K562 (cell line): Measurements from ENCODE around the gene COL26A1. TPM values are rescaled to one million over a fixed set of nuclear protein-coding genes. Genes with fewer than 3 reads are reported as not detected.

Source experiments
- ATAC-seq: fragments of 200-7000 bp; cut with Tn5 transposase; 3 replicates; pipeline ENCODE4 v1.9.1; 2020; ENCODE audit warnings: moderate library complexity
- BruUV-seq: library from RNA; stranded (reverse); fragments of 400-500 nt; replicated peaks from 2 replicates; lab custom pipeline; 2021; lab: Mats Ljungman, UMichigan
- CTCF ChIA-PET: fragments of 300-600 bp; formaldehyde crosslinking; extraction: SDS; loops from one replicate; lab custom pipeline; 2021; ENCODE audit warnings: low intra/inter-chr PET ratio; lab: Yijun Ruan, JAX
- POLR2A ChIA-PET: fragments of 300-600, 350-650 bp; sonication (Branson Sonifier 250); formaldehyde crosslinking; extraction: SDS; loops from one replicate; lab custom pipeline; 2021; ENCODE audit warnings: antibody characterized with exemption, inconsistent platforms; lab: Yijun Ruan, JAX
- DNase-seq, 4 experiments: peaks; one replicate each; pipeline versions ENCODE4 v3.0.0 to v3.0.0-alpha.2; 2011 to 2018; ENCODE audit warnings: low spot score in 3 of 4, mixed read lengths in 3 of 4; ENCODE audit errors: extremely low read depth in 1 of 4
- FAIRE-seq: peaks from 2 replicates; lab custom pipeline; 2011; peaks lifted over from hg19 to GRCh38; lab: Jason Lieb, UNC
- H2AFZ ChIP-seq: 2 replicates; pipeline ENCODE4 v1.6.0; 2011; ENCODE audit warnings: low read depth, low read length, control low read depth, inconsistent platforms
- H3K27ac ChIP-seq: fragments of 200-600 bp; 3 replicates; pipeline ENCODE4 v1.8.0; 2011; ENCODE audit warnings: low read depth, mild to moderate bottlenecking, control low read depth, inconsistent platforms, low read length, moderate library complexity, mixed read lengths; ENCODE audit errors: extremely low read depth
- H3K27me3 ChIP-seq, 2 experiments: fragments of 300-600 bp in 1 of 2; 2 replicates in 1 of 2; 3 replicates in 1 of 2; pipeline versions ENCODE4 v1.6.0 to v1.8.0; 2011; ENCODE audit warnings: inconsistent platforms in 2 of 2, low read length in 2 of 2, mild to moderate bottlenecking in 1 of 2, mixed read lengths in 1 of 2, moderate library complexity in 1 of 2; ENCODE audit not compliant: control insufficient read depth in 2 of 2, insufficient read depth in 2 of 2
- H3K36me3 ChIP-seq: fragments of 300-600 bp; 3 replicates; pipeline ENCODE4 v1.8.0; 2011; ENCODE audit warnings: mild to moderate bottlenecking, low read length, inconsistent platforms; ENCODE audit not compliant: control insufficient read depth, insufficient read depth
- H3K4me1 ChIP-seq, 2 experiments: fragments of 200-600 bp in 1 of 2; replicated peaks in 1 of 2; 2 replicates in 1 of 2; 3 replicates in 1 of 2; pipeline versions ENCODE4 v1.5.1 to v1.8.0; 2011; ENCODE audit warnings: inconsistent platforms in 2 of 2, low read length in 2 of 2, mild to moderate bottlenecking in 1 of 2, mixed read lengths in 1 of 2, moderate library complexity in 1 of 2; ENCODE audit not compliant: control insufficient read depth in 2 of 2, insufficient read depth in 2 of 2
- H3K4me2 ChIP-seq: 2 replicates; pipeline ENCODE4 v1.6.1; 2011; ENCODE audit warnings: low read length, control low read depth, inconsistent platforms, mixed read lengths; ENCODE audit not compliant: insufficient read depth
- H3K4me3 ChIP-seq: fragments of 200-600 bp; sonication (generic), shearing (Covaris generic); 2 replicates; pipeline ENCODE4 v1.5.1; 2016; ENCODE audit warnings: control low read depth, inconsistent platforms
- H3K79me2 ChIP-seq: fragments of 200-600 bp; 3 replicates; pipeline ENCODE4 v1.8.0; 2011; ENCODE audit warnings: low read length, inconsistent platforms; ENCODE audit not compliant: control insufficient read depth, insufficient read depth
- H3K9ac ChIP-seq, 2 experiments: 2 replicates each; pipeline versions ENCODE4 v1.6.0 to v1.6.1; 2011; ENCODE audit warnings: low read depth in 2 of 2, low read length in 2 of 2, control low read depth in 1 of 2, inconsistent platforms in 1 of 2, mild to moderate bottlenecking in 1 of 2, mixed read lengths in 1 of 2; ENCODE audit not compliant: insufficient read depth in 1 of 2
- H3K9me1 ChIP-seq: one replicate; pipeline ENCODE4 v1.6.0; 2011; ENCODE audit warnings: inconsistent platforms, mild to moderate bottlenecking, low read length, moderate library complexity; ENCODE audit not compliant: control insufficient read depth, insufficient read depth
- H3K9me3 ChIP-seq: replicated peaks from 2 replicates; pipeline ENCODE4 v1.5.1; 2011; ENCODE audit warnings: low read depth, low read length, inconsistent platforms; ENCODE audit not compliant: control insufficient read depth, insufficient read depth
- H4K20me1 ChIP-seq: replicated peaks from 2 replicates; pipeline ENCODE4 v1.6.1; 2011; ENCODE audit warnings: low read length, inconsistent platforms, mixed read lengths; ENCODE audit not compliant: control insufficient read depth, insufficient read depth
- ASH1L ChIP-seq: fragments of 450-650 bp; IDR thresholded peaks from 2 replicates; pipeline ENCODE4 v1.6.1; 2018; ENCODE audit warnings: borderline replicate concordance, mild to moderate bottlenecking, low read depth; ENCODE audit not compliant: partially characterized antibody
- E2F3 ChIP-seq: fragments of 250-450 bp; sonication (Bioruptor Pico); IDR thresholded peaks from 2 replicates; pipeline ENCODE4 v1.4.0; 2020; ENCODE audit warnings: mild to moderate bottlenecking
- ETS2 ChIP-seq: IDR thresholded peaks from 2 replicates; pipeline ENCODE4 v1.6.1; 2016; ENCODE audit warnings: borderline replicate concordance, missing genetic modification characterization, mild to moderate bottlenecking, moderate library complexity, missing compliant biosample characterization; ENCODE audit not compliant: poor library complexity, severe bottlenecking
- GABPB1 ChIP-seq: sonication (generic); formaldehyde crosslinking; IDR thresholded peaks from 2 replicates; pipeline ENCODE4 v1.8.0; 2022; ENCODE audit warnings: mild to moderate bottlenecking, missing genetic modification reagents
- MAFF ChIP-seq: IDR thresholded peaks from 2 replicates; pipeline ENCODE4 v1.6.1; 2012; ENCODE audit warnings: low read length, improper control_type of control experiment
- NCOR1 ChIP-seq: fragments of 450-650 bp; IDR thresholded peaks from 2 replicates; pipeline ENCODE4 v1.6.1; 2016; ENCODE audit warnings: mild to moderate bottlenecking, moderate library complexity
- POLR3A ChIP-seq: IDR thresholded peaks from 2 replicates; pipeline ENCODE4 v1.6.1; 2011; ENCODE audit warnings: borderline replicate concordance, mild to moderate bottlenecking, moderate library complexity; ENCODE audit not compliant: insufficient read length, insufficient read depth; ENCODE audit errors: extremely low read depth
- SLC30A9 ChIP-seq: fragments of 250-450 bp; sonication (Bioruptor Pico); IDR thresholded peaks from 2 replicates; pipeline ENCODE4 v1.8.0; 2022; ENCODE audit warnings: mild to moderate bottlenecking, moderate library complexity
- SMARCB1 ChIP-seq: IDR thresholded peaks from 2 replicates; pipeline ENCODE4 v1.6.1; 2011; ENCODE audit warnings: improper control_type of control experiment, low read depth; ENCODE audit not compliant: insufficient read length
- SNIP1 ChIP-seq: fragments of 450-650 bp; IDR thresholded peaks from 2 replicates; pipeline ENCODE4 v1.7.1; 2017; ENCODE audit warnings: low read depth, mild to moderate bottlenecking
- THRAP3 ChIP-seq: fragments of 450-650 bp; IDR thresholded peaks from 2 replicates; pipeline ENCODE4 v1.6.1; 2016; ENCODE audit warnings: mild to moderate bottlenecking, inconsistent platforms, borderline replicate concordance
- U2AF2 ChIP-seq: fragments of 200-400 bp; formaldehyde crosslinking; optimal IDR thresholded peaks from 2 replicates; pipeline ENCODE3; 2017; ENCODE audit warnings: low read depth, mild to moderate bottlenecking, low read length
- ZNF140 ChIP-seq: fragments of 250-450 bp; sonication (Bioruptor Pico); IDR thresholded peaks from 2 replicates; pipeline ENCODE4 v1.8.0; 2021; ENCODE audit warnings: moderate library complexity, mild to moderate bottlenecking, inconsistent platforms
- ZNF316 ChIP-seq: fragments of 450-650 bp; IDR thresholded peaks from 2 replicates; pipeline ENCODE4 v1.6.1; 2016
- ZNF740 ChIP-seq, 3 experiments: fragments of 200-800 bp in 1 of 3; sonication (Bioruptor generic) in 1 of 3; sonication (generic) in 1 of 3; formaldehyde crosslinking in 1 of 3; IDR thresholded peaks; 2 replicates each; pipeline versions ENCODE4 v1.6.1 to v1.8.0; 2016 to 2022; ENCODE audit warnings: mild to moderate bottlenecking in 2 of 3, missing compliant biosample characterization in 2 of 3, missing genetic modification characterization in 2 of 3, missing genetic modification reagents in 1 of 3
- whole genome bisulfite sequencing: fragments of 100-300 bp; shearing (Covaris generic); methylation state at CpG from one replicate; pipeline ENCODE4 v1.1.6; 2016; ENCODE audit warnings: low coverage, mixed read lengths; ENCODE audit not compliant: insufficient coverage; ENCODE audit errors: missing lambda C conversion rate; 5-methylcytosine and 5-hydroxymethylcytosine counted together
- in situ Hi-C: fragments of 300-500 bp; cut with MboI; formaldehyde crosslinking; loops from 4 replicates; pipeline ENCODE4 v1.15.0; 2018; ENCODE audit warnings: inconsistent platforms, mixed read lengths
- intact Hi-C: fragments of 100-400 bp; cut with micrococcal nuclease; formaldehyde crosslinking; loops from 2 replicates; pipeline ENCODE4 v1.14.2; 2022
- polyA plus RNA-seq, 8 experiments: library from polyadenylated mRNA; depleted of rRNA in 4 of 8; stranded (reverse) in 5 of 8; unstranded in 3 of 8; fragments of >200 nt; fragmentation: Nextera tagmentation in 2 of 8; fragmentation: Illumina TruSeq in 1 of 8; extraction: Ambion mirVana in 2 of 8; extraction: Trizol in 1 of 8; gene quantifications; 2 replicates each; pipeline versions ENCODE4 v1.2.1 to v1.2.3, GENCODE V29; 2011 to 2014; ENCODE audit warnings: inconsistent platforms in 1 of 8, missing spikeins in 1 of 8
- total RNA-seq, 7 experiments: library from RNA; depleted of rRNA in 6 of 7; stranded (reverse); fragments of >200 nt in 6 of 7; fragmentation: Illumina TruSeq in 2 of 7; extraction: Trizol in 2 of 7; gene quantifications; 2 replicates each; pipeline versions ENCODE4 v1.2.1 to v1.2.3, GENCODE V29; 2011 to 2021; ENCODE audit warnings: low replicate concordance in 1 of 7

COL26A1 gene
- total and polyA plus RNA-seq, 9 of the 15 experiments (the other 6 are each of a cell fraction or from before 2014, with no cell fraction given): 0.04 to 0.39 (median 0.07) TPM; not detected in 5

- intact Hi-C loops (loop anchor here (1.0 to 10.0 kb wide), 4 partner anchors 133 to 851 kb away; partner anchors contain the start of genes CUX1 and PRKRIP1), in situ Hi-C loops (loop anchor here (5.0 kb wide), 1 partner anchor 728 kb away; no protein-coding TSS in a partner anchor)
- Histone ChIP-seq H3K4me2 (no peak overlapping the region), H3K4me1 (peaks cover 0 to 19% of the 10 kb centered on the region in 2 experiments; a peak in 1 of 5 replicates), H3K27me3 (peaks cover 4 to 14% of the 10 kb centered on the region in 2 experiments; a peak in 2 of 5 replicates), H3K9me1 (no peaks in the 10 kb centered on the region), H2AFZ (no peak overlapping the region), H3K4me3 (no peak overlapping the region), H3K27ac (no peak overlapping the region), H3K9me3 (no peaks in the 10 kb centered on the region), H3K36me3 (no peaks in the 10 kb centered on the region), H4K20me1 (0 out of 2 replicates have a peak, but pooled peaks cover 12% of the 10 kb centered on the region), H3K79me2 (no peaks in the 10 kb centered on the region), H3K9ac (no peak overlapping the region)
- TF ChIP-seq U2AF2: no peak
- no peak for TF ChIP-seq THRAP3
- no peak for TF ChIP-seq SLC30A9 (CRISPR knock-in tag)
- no peak for TF ChIP-seq SMARCB1
- no peak for TF ChIP-seq MAFF
- TF ChIP-seq GABPB1 (CRISPR knock-in tag): no peak
- TF ChIP-seq SNIP1: no peak
- no peak for TF ChIP-seq ZNF740 (CRISPR knock-in tag; IDR thresholded peaks at IDR 0.05)
- no peak for TF ChIP-seq ZNF740 (tag; IDR thresholded peaks at IDR 0.05)
- TF ChIP-seq E2F3 (CRISPR knock-in tag): no peak
- no peak for TF ChIP-seq ZNF316
- TF ChIP-seq NCOR1: no peak
- TF ChIP-seq ASH1L: no peak
- TF ChIP-seq ZNF140 (CRISPR knock-in tag): no peak
- no peak for TF ChIP-seq ETS2 (tag)
- no peak for TF ChIP-seq POLR3A
- POLR2A ChIA-PET: interaction anchor here (0.6 kb wide), 1 partner anchor 16 kb away, joined by 3 read pairs; no protein-coding TSS in a partner anchor
- no TSS peak for BruUV-seq
- FAIRE-seq: no peak
- DNase-seq: no peak
- WGBS: 7% methylated on average over 10 of the region's 10 CpGs
- ATAC-seq: no peak
- CTCF ChIA-PET: interaction anchor here (0.6 to 3.4 kb wide), 4 partner anchors 145 to 728 kb away, joined by 3 to 41 read pairs (median 8); no protein-coding TSS in a partner anchor
Measured at GRCh38 chr7:101543846-101544245, 181.2 kb downstream of the COL26A1 start.
